Prostate gland (tissue), 2 donors: ENCODE data around the gene MYO1B. TPM values are rescaled to one million over a fixed set of nuclear protein-coding genes. Genes with fewer than 3 reads are reported as not detected.
A peak's percentile ranks its signal among the peaks of the same experiment; 100 is the strongest.

Experiments used
- DNase-seq: peaks from one replicate; pipeline ENCODE4 v3.0.0-alpha.2; 2019; ENCODE audit warnings: low spot score
- H3K27ac ChIP-seq, 2 donors: fragments of 200-600 bp; sonication (generic); 2 replicates each; pipeline ENCODE4 v1.5.1; 2017 to 2019
- H3K27me3 ChIP-seq: fragments of 200-600 bp; sonication (generic); replicated peaks from 2 replicates; pipeline ENCODE4 v1.5.1; 2019; ENCODE audit not compliant: insufficient read depth
- H3K36me3 ChIP-seq, 2 donors: fragments of 200-600 bp; sonication (generic); 1 replicate in 1 of 2; 2 replicates in 1 of 2; pipeline versions ENCODE4 v1.5.1 to v1.8.1; 2017 to 2019
- H3K4me1 ChIP-seq: fragments of 200-600 bp; sonication (generic); replicated peaks from 2 replicates; pipeline ENCODE4 v1.5.1; 2019
- H3K4me3 ChIP-seq, 2 donors: fragments of 200-600 bp; sonication (generic); 2 replicates each; pipeline ENCODE4 v1.5.1; 2017 to 2019
- H3K9me3 ChIP-seq: fragments of 200-600 bp; sonication (generic); 2 replicates; pipeline ENCODE4 v1.5.1; 2017
- CTCF ChIP-seq, 4 experiments: fragments of 200-600 bp in 2 of 4; fragments of 450-650 bp in 2 of 4; sonication (generic) in 2 of 4; IDR thresholded peaks; 1 replicate in 3 of 4; 2 replicates in 1 of 4; pipeline ENCODE4 v1.5.1; 2016 to 2019; ENCODE audit warnings: antibody characterized with exemption in 4 of 4, mild to moderate bottlenecking in 2 of 4, moderate library complexity in 2 of 4
- POLR2A ChIP-seq: fragments of 450-650 bp; IDR thresholded peaks from one replicate; pipeline ENCODE4 v1.6.1; 2016; ENCODE audit warnings: antibody characterized with exemption, mild to moderate bottlenecking
- POLR2AphosphoS5 ChIP-seq: sonication (generic); formaldehyde crosslinking; IDR thresholded peaks from one replicate; pipeline ENCODE4 v1.6.1; 2017; ENCODE audit warnings: antibody characterized with exemption
- WGBS: methylation state at CpG from one replicate; pipeline ENCODE4 v1.1.5; 2018; 5-methylcytosine and 5-hydroxymethylcytosine counted together
- intact Hi-C: fragments of 100-400 bp; cut with DNase I; formaldehyde crosslinking; loops from one replicate; pipeline ENCODE4 v1.14.2; 2022
- total RNA-seq, 2 donors: library from RNA; depleted of rRNA; stranded (reverse); fragments of >200 nt; gene quantifications; one replicate each; pipeline ENCODE4 v1.1.0, GENCODE V29; 2016

The MYO1B gene
- total RNA-seq, 2 donors from 2014 or later: 22.4 to 38.3 TPM

GRCh38 chr2:191303140-191304005, 58.2 kb downstream of the MYO1B start:
- no peaks in the 10 kb centered on the region for H3K9me3 ChIP-seq
- no peaks in the 10 kb centered on the region for H3K27me3 ChIP-seq
- WGBS: 47% methylated on average over 5 of the region's 5 CpGs
- TF ChIP-seq POLR2A (no peak), POLR2AphosphoS5 (peak; percentile 12)
- DNase-seq: no peak
- H3K27ac ChIP-seq: no peak overlapping the region
- H3K4me1 ChIP-seq: peaks cover 11% of the 10 kb centered on the region
- no peaks in the 10 kb centered on the region for H3K36me3 ChIP-seq
- intact Hi-C loops: no loop called here
- no peak overlapping the region for H3K4me3 ChIP-seq

GRCh38 chr2:191304939-191305875, 60.0 kb downstream of the MYO1B start:
- Histone ChIP-seq H3K4me1 (peaks cover 11% of the 10 kb centered on the region), H3K9me3 (no peaks in the 10 kb centered on the region), H3K4me3 (no peak overlapping the region), H3K27ac (peak overlapping the region; percentile 55 to 56), H3K36me3 (no peaks in the 10 kb centered on the region), H3K27me3 (no peaks in the 10 kb centered on the region)
- intact Hi-C loops: no loop called here
- peak; percentile 21 for TF ChIP-seq POLR2AphosphoS5
- no peak for TF ChIP-seq CTCF (IDR thresholded peaks at IDR 0.05)
- TF ChIP-seq POLR2A: no peak
- peak; percentile 41 for DNase-seq
- 27% methylated on average over 8 of the region's 8 CpGs for WGBS

GRCh38 chr2:191308026-191308425, 62.8 kb downstream of the MYO1B start:
- Histone ChIP-seq H3K36me3 (no peaks in the 10 kb centered on the region), H3K4me3 (no peak overlapping the region), H3K27ac (no peak overlapping the region), H3K27me3 (no peaks in the 10 kb centered on the region), H3K9me3 (no peaks in the 10 kb centered on the region), H3K4me1 (peaks cover 11% of the 10 kb centered on the region)
- no peak for DNase-seq
- no peak for TF ChIP-seq CTCF (IDR thresholded peaks at IDR 0.05)
- TF ChIP-seq POLR2A: no peak
- TF ChIP-seq POLR2AphosphoS5: no peak
- WGBS: 89% methylated on average over 2 of the region's 2 CpGs
- intact Hi-C loops: no loop called here

GRCh38 chr2:191311156-191311555, 66.0 kb downstream of the MYO1B start:
- 97% methylated on average over 4 of the region's 4 CpGs for WGBS
- TF ChIP-seq POLR2A (no peak), CTCF (IDR thresholded peaks at IDR 0.05) (no peak), POLR2AphosphoS5 (no peak)
- no peaks in the 10 kb centered on the region for H3K4me1 ChIP-seq
- H3K27ac ChIP-seq: no peak overlapping the region
- no peak for DNase-seq
- intact Hi-C loops: no loop called here
- no peaks in the 10 kb centered on the region for H3K9me3 ChIP-seq
- H3K27me3 ChIP-seq: no peaks in the 10 kb centered on the region
- no peak overlapping the region for H3K4me3 ChIP-seq
- no peaks in the 10 kb centered on the region for H3K36me3 ChIP-seq

- intact Hi-C loops: no loop called here
- Histone ChIP-seq H3K27me3 (no peaks in the 10 kb centered on the region), H3K27ac (no peak overlapping the region), H3K4me1 (no peaks in the 10 kb centered on the region), H3K4me3 (no peak overlapping the region), H3K9me3 (no peaks in the 10 kb centered on the region), H3K36me3 (no peaks in the 10 kb centered on the region)
- WGBS: 76% methylated on average over 1 of the region's 1 CpG
- no peak for TF ChIP-seq POLR2A
- peak; percentile 24 for TF ChIP-seq POLR2AphosphoS5
- DNase-seq: no peak
Observed at GRCh38 chr2:191311627-191312026, 66.4 kb downstream of the MYO1B start.
